G401.6 (cell line): ENCODE measurements around the gene GALNT1.

Experiments
- FAIRE-seq: peaks from 2 replicates; lab custom pipeline; 2012; peaks lifted over from hg19 to GRCh38; lab: Jason Lieb, UNC

The GALNT1 gene

GRCh38 chr18:35582899-35583558 lies 1.5 kb downstream of the GALNT1 start:
- FAIRE-seq = no peak

- no peak for FAIRE-seq
Observed at GRCh38 chr18:35584735-35585134, 3.2 kb downstream of the GALNT1 start.

GRCh38 chr18:35585608-35586007 lies 4.1 kb downstream of the GALNT1 start:
- no peak for FAIRE-seq

GRCh38 chr18:35588122-35588521 lies 6.6 kb downstream of the GALNT1 start:
- FAIRE-seq = no peak

- no peak for FAIRE-seq
Observed at GRCh38 chr18:35588995-35589394, 7.5 kb downstream of the GALNT1 start.

- no peak for FAIRE-seq
Observed at GRCh38 chr18:35589546-35589945, 8.0 kb downstream of the GALNT1 start.

GRCh38 chr18:35590935-35591334 lies 9.4 kb downstream of the GALNT1 start:
- FAIRE-seq = no peak

- no peak for FAIRE-seq
Observed at GRCh38 chr18:35592298-35592697, 10.8 kb downstream of the GALNT1 start.

- FAIRE-seq = no peak
Observed at GRCh38 chr18:35593859-35594258, 12.3 kb downstream of the GALNT1 start.

GRCh38 chr18:35597758-35598157 lies 16.2 kb downstream of the GALNT1 start:
- no peak for FAIRE-seq

- FAIRE-seq = no peak
Observed at GRCh38 chr18:35602193-35602820, 20.8 kb downstream of the GALNT1 start.

GRCh38 chr18:35603008-35603407 lies 21.5 kb downstream of the GALNT1 start:
- no peak for FAIRE-seq

GRCh38 chr18:35603528-35603927 lies 22.0 kb downstream of the GALNT1 start:
- no peak for FAIRE-seq

GRCh38 chr18:35604369-35604768 lies 22.8 kb downstream of the GALNT1 start:
- no peak for FAIRE-seq

GRCh38 chr18:35605686-35606417 lies 24.3 kb downstream of the GALNT1 start:
- FAIRE-seq = no peak

- no peak for FAIRE-seq
Observed at GRCh38 chr18:35609236-35609635, 27.7 kb downstream of the GALNT1 start.

- no peak for FAIRE-seq
Observed at GRCh38 chr18:35610089-35610488, 28.5 kb downstream of the GALNT1 start.

GRCh38 chr18:35610724-35611123 lies 29.2 kb downstream of the GALNT1 start:
- FAIRE-seq = no peak

- FAIRE-seq = no peak
Observed at GRCh38 chr18:35611518-35611917, 30.0 kb downstream of the GALNT1 start.

- no peak for FAIRE-seq
Observed at GRCh38 chr18:35616074-35616473, 34.5 kb downstream of the GALNT1 start.

- no peak for FAIRE-seq
Observed at GRCh38 chr18:35616664-35617423, 35.3 kb downstream of the GALNT1 start.

GRCh38 chr18:35617865-35618264 lies 36.3 kb downstream of the GALNT1 start:
- FAIRE-seq = peak; percentile 37

- FAIRE-seq = peak; percentile 65
Observed at GRCh38 chr18:35618289-35618688, 36.7 kb downstream of the GALNT1 start.
